Sigmoid colon (tissue), 7 donors: Measurements from ENCODE around the gene MCOLN1. TPM values are rescaled to one million over a fixed set of nuclear protein-coding genes. Genes with fewer than 3 reads are reported as not detected.
A peak's percentile ranks its signal among the peaks of the same experiment; 100 is the strongest.

Source experiments
- DNase-seq: peaks from one replicate; pipeline ENCODE4 v3.0.0-alpha.2; 2019
- H3K27ac ChIP-seq, 4 donors: fragments of 200-600 bp; sonication (generic); one replicate each; pipeline ENCODE4 v1.5.1; 2016 to 2019; ENCODE audit warnings: mild to moderate bottlenecking in 1 of 4
- H3K27me3 ChIP-seq, 3 donors: fragments of 200-600 bp; sonication (generic); one replicate each; pipeline ENCODE4 v1.5.1; 2019; ENCODE audit warnings: mild to moderate bottlenecking in 1 of 3
- H3K36me3 ChIP-seq, 4 donors: fragments of 200-600 bp; sonication (generic); one replicate each; pipeline ENCODE4 v1.5.1; 2016 to 2019
- H3K4me1 ChIP-seq, 4 donors: fragments of 200-600 bp; sonication (generic); one replicate each; pipeline ENCODE4 v1.5.1; 2017 to 2019
- H3K4me3 ChIP-seq, 4 donors: fragments of 200-600 bp; sonication (generic); one replicate each; pipeline ENCODE4 v1.5.1; 2017 to 2019; ENCODE audit warnings: mild to moderate bottlenecking in 2 of 4, moderate library complexity in 1 of 4
- H3K9me3 ChIP-seq, 4 donors: fragments of 200-600 bp in 3 of 4; sonication (generic) in 3 of 4; one replicate each; pipeline versions ENCODE4 v1.5.1 to v1.6.1; 2013 to 2019
- EP300 ChIP-seq, 4 donors: sonication (generic); formaldehyde crosslinking; IDR thresholded peaks; one replicate each; pipeline ENCODE4 v1.6.1; 2017; ENCODE audit warnings: antibody characterized with exemption in 4 of 4
- POLR2A ChIP-seq, 2 donors: fragments of 450-650 bp; IDR thresholded peaks; one replicate each; pipeline ENCODE4 v1.6.1; 2016; ENCODE audit warnings: antibody characterized with exemption in 2 of 2, mild to moderate bottlenecking in 2 of 2, moderate library complexity in 2 of 2
- POLR2AphosphoS5 ChIP-seq, 4 donors: sonication (generic); formaldehyde crosslinking; IDR thresholded peaks; one replicate each; pipeline ENCODE4 v1.6.1; 2017; ENCODE audit warnings: antibody characterized with exemption in 4 of 4
- WGBS, 2 donors: extraction: QIAGEN DNeasy Blood & Tissue Kit; methylation state at CpG; one replicate each; pipeline ENCODE4 v1.1.7; 2013; 5-methylcytosine and 5-hydroxymethylcytosine counted together
- intact Hi-C: fragments of 100-400 bp; cut with DNase I; formaldehyde crosslinking; loops from one replicate; pipeline ENCODE4 v1.15.1; 2023
- polyA plus RNA-seq, 3 donors: library from polyadenylated mRNA; stranded (reverse); fragments of 200-250 nt; gene quantifications; one replicate each; pipeline ENCODE4 v1.2.3, GENCODE V29; 2013
- total RNA-seq, 4 donors: library from RNA; depleted of rRNA; stranded (reverse); fragments of >200 nt; gene quantifications; one replicate each; pipeline ENCODE4 v1.1.0, GENCODE V29; 2016
- TF ChIP-seq, protein P1 (sequence below), 4 experiments: fragments of 450-650 bp in 3 of 4; fragments of 200-600 bp in 1 of 4; IDR thresholded peaks; one replicate each; pipeline ENCODE4 v1.5.1; 2016 to 2019; ENCODE audit warnings: antibody characterized with exemption in 4 of 4, mild to moderate bottlenecking in 3 of 4, moderate library complexity in 2 of 4
- donor health status: healthy with polysubstance abuse.
- donor health status: Bipolar disorder and iron deficiency.
- donor health status: healthy.

Gene MCOLN1
- total and polyA plus RNA-seq, 7 donors, result 15.5 to 23.7 (median 16.8) TPM

GRCh38 chr19:7516333-7516732 is 6.1 kb upstream of the MCOLN1 start:
- WGBS, 2 donors, result 3 to 4% methylated on average over 28 of the region's 28 CpGs
- Histone ChIP-seq H3K4me1 (peaks cover 0 to 31% (median 28%) of the 10 kb centered on the region in 4 donors), H3K36me3 (peaks cover 8 to 18% (median 9%) of the 10 kb centered on the region in 4 donors), H3K4me3 (peak overlapping the region; percentile 84 to 91 (median 88)), H3K27ac (peak overlapping the region; percentile 85 to 96 (median 94)), H3K27me3 (no peaks in the 10 kb centered on the region), H3K9me3 (no peaks in the 10 kb centered on the region)
- DNase-seq, result peak; percentile 69
- TF ChIP-seq EP300 (IDR thresholded peaks at IDR 0.05) (no peak), POLR2AphosphoS5 (IDR thresholded peaks at IDR 0.05) (no peak), POLR2A (IDR thresholded peaks at IDR 0.05) (no peak)
- TF ChIP-seq, protein P1, sequence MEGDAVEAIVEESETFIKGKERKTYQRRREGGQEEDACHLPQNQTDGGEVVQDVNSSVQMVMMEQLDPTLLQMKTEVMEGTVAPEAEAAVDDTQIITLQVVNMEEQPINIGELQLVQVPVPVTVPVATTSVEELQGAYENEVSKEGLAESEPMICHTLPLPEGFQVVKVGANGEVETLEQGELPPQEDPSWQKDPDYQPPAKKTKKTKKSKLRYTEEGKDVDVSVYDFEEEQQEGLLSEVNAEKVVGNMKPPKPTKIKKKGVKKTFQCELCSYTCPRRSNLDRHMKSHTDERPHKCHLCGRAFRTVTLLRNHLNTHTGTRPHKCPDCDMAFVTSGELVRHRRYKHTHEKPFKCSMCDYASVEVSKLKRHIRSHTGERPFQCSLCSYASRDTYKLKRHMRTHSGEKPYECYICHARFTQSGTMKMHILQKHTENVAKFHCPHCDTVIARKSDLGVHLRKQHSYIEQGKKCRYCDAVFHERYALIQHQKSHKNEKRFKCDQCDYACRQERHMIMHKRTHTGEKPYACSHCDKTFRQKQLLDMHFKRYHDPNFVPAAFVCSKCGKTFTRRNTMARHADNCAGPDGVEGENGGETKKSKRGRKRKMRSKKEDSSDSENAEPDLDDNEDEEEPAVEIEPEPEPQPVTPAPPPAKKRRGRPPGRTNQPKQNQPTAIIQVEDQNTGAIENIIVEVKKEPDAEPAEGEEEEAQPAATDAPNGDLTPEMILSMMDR (IDR thresholded peaks at IDR 0.05), result no peak
- intact Hi-C loops, result no loop called here

DNA sequence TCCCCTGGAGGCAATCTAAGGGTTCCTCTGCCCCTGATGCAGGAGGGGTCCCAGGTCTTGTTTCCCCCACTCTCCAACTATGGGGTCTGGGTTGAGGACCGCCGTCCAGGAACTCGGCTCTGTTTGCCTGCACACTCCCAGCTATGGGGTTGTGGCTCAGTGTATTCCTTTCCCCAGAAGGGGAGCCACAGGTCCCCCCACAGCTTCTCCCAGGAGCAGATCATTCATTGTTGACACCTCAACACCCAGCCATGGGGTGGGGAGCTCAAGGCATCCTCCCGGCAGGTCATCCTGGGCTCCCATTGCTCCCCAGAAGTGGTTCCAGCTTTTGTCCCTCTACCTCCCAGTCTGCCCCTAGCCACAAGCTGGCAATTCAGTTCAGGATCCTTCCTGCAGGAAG is 5.5 kb upstream of the MCOLN1 start:
- Histone ChIP-seq H3K27me3 (no peaks in the 10 kb centered on the region), H3K4me1 (peaks cover 0 to 36% (median 32%) of the 10 kb centered on the region in 4 donors), H3K4me3 (peak overlapping the region; percentile 84 to 91 (median 88)), H3K9me3 (no peaks in the 10 kb centered on the region), H3K36me3 (peaks cover 8 to 18% (median 9%) of the 10 kb centered on the region in 4 donors), H3K27ac (peak overlapping the region; percentile 85 to 96 (median 94))
- intact Hi-C loops, result no loop called here
- TF ChIP-seq, protein P1 (IDR thresholded peaks at IDR 0.05), result no peak
- TF ChIP-seq EP300 (IDR thresholded peaks at IDR 0.05) (no peak), POLR2A (IDR thresholded peaks at IDR 0.05) (no peak), POLR2AphosphoS5 (IDR thresholded peaks at IDR 0.05) (no peak)
- peak; percentile 64 for DNase-seq
- WGBS, 2 donors, result 58 to 76% methylated on average over 4 of the region's 4 CpGs

- no peak overlapping the region for H3K27ac ChIP-seq
- no peaks in the 10 kb centered on the region for H3K9me3 ChIP-seq
- peaks cover 0 to 54% (median 47%) of the 10 kb centered on the region in 4 donors for H3K4me1 ChIP-seq
- H3K4me3 ChIP-seq, result no peak overlapping the region
- peaks cover 8 to 20% (median 9%) of the 10 kb centered on the region in 4 donors for H3K36me3 ChIP-seq
- intact Hi-C loops, result loop anchor here (5.0 kb wide), 1 partner anchor 122 kb away; no protein-coding TSS in a partner anchor
- TF ChIP-seq EP300 (IDR thresholded peaks at IDR 0.05) (no peak), POLR2A (IDR thresholded peaks at IDR 0.05) (no peak), POLR2AphosphoS5 (IDR thresholded peaks at IDR 0.05) (no peak)
- TF ChIP-seq, protein P1 (IDR thresholded peaks at IDR 0.05), result no peak
- DNase-seq, result no peak
- H3K27me3 ChIP-seq, result no peaks in the 10 kb centered on the region
- 97 to 98% methylated on average over 74 of the region's 74 CpGs for WGBS, 2 donors
Observed at GRCh38 chr19:7519361-7520130, 2.9 kb upstream of the MCOLN1 start.

DNA sequence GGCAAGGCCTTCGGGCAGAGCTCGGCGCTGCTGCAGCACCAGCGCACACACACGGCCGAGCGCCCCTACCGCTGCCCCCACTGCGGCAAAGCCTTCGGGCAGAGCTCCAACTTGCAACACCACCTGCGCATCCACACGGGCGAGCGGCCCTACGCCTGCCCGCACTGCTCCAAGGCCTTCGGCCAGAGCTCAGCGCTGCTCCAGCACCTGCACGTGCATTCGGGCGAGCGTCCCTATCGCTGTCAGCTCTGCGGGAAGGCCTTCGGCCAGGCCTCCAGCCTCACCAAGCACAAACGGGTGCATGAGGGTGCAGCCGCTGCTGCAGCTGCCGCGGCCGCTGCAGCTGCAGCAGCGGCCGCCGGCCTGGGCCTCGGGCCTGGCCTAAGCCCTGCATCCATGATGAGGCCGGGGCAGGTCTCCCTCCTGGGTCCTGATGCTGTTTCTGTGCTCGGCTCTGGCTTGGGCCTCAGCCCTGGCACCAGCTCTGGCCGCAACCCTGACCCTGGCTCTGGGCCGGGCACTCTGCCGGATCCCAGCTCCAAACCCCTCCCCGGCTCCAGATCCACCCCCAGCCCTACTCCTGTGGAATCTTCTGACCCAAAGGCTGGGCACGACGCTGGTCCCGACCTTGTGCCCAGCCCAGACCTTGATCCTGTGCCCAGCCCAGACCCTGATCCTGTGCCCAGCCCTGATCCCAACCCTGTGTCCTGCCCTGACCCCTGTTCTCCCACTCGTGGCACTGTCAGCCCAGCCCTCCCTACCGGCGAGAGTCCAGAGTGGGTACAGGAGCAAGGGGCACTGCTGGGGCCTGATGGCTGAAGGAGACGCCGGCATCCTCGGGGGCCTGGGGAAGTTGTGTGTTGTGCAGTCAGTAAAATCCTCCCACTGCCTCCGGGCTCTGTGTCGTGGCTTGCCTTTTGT is 2.0 kb upstream of the MCOLN1 start:
- TF ChIP-seq, protein P1 (IDR thresholded peaks at IDR 0.05), result no peak
- TF ChIP-seq POLR2AphosphoS5 (IDR thresholded peaks at IDR 0.05) (no peak), EP300 (IDR thresholded peaks at IDR 0.05) (no peak), POLR2A (IDR thresholded peaks at IDR 0.05) (no peak)
- WGBS, 2 donors, result 90 to 94% methylated on average over 51 of the region's 51 CpGs
- peaks cover 0 to 48% (median 39%) of the 10 kb centered on the region in 4 donors for H3K4me1 ChIP-seq
- H3K27ac ChIP-seq, result peak overlapping the region in 1 of 4 donors; percentile 29
- no peak for DNase-seq
- H3K36me3 ChIP-seq, result peaks cover 10 to 28% (median 15%) of the 10 kb centered on the region in 4 donors
- H3K27me3 ChIP-seq, result no peaks in the 10 kb centered on the region
- no peak overlapping the region for H3K4me3 ChIP-seq
- intact Hi-C loops, result loop anchor here (5.0 kb wide), 1 partner anchor 123 kb away; no protein-coding TSS in a partner anchor
- no peaks in the 10 kb centered on the region for H3K9me3 ChIP-seq
